SW 1271 (cell line): ENCODE measurements around the gene TMIGD3.

Experiments used
- DNase-seq, 2 experiments: peaks; one replicate each; lab custom pipeline; 2025; lab: John Stamatoyannopoulos, UW

The TMIGD3 gene

GRCh38 chr1:111448482-111448917 lies 54.9 kb downstream of the TMIGD3 start:
- no peak for DNase-seq

- no peak for DNase-seq
Measured at GRCh38 chr1:111446967-111447892, 56.2 kb downstream of the TMIGD3 start.

- no peak for DNase-seq
Measured at GRCh38 chr1:111446546-111446945, 56.9 kb downstream of the TMIGD3 start.

- no peak for DNase-seq
Measured at GRCh38 chr1:111444031-111444430, 59.4 kb downstream of the TMIGD3 start.

- no peak for DNase-seq
Measured at GRCh38 chr1:111442457-111442856, 61.0 kb downstream of the TMIGD3 start.

GRCh38 chr1:111441573-111442192 lies 61.8 kb downstream of the TMIGD3 start:
- DNase-seq: no peak

GRCh38 chr1:111439461-111440351 lies 63.7 kb downstream of the TMIGD3 start:
- DNase-seq: no peak

GRCh38 chr1:111436726-111437125 lies 66.7 kb downstream of the TMIGD3 start:
- no peak for DNase-seq
